HCT116 (cell line): Measurements from ENCODE around the gene TMEM184B. TPM values are rescaled to one million over a fixed set of nuclear protein-coding genes. Genes with fewer than 3 reads are reported as not detected.

Experiments used
- ATAC-seq: fragments of 200-7000 bp; cut with Tn5 transposase; 2 replicates; pipeline ENCODE4 v1.9.1; 2020; ENCODE audit warnings: mild to moderate bottlenecking, moderate library complexity
- BruUV-seq: library from RNA; stranded (reverse); fragments of 400-500 nt; replicated peaks from 2 replicates; lab custom pipeline; 2021; lab: Mats Ljungman, UMichigan
- CTCF ChIA-PET: fragments of 300-600 bp; sonication (Branson Sonifier 250); formaldehyde crosslinking; loops from one replicate; lab custom pipeline; 2021; ENCODE audit warnings: antibody characterized with exemption; lab: Charles Lee
- POLR2A ChIA-PET: fragments of 300-600, 350-600 bp; sonication (Branson Sonifier 250); formaldehyde crosslinking; loops from one replicate; lab custom pipeline; 2021; ENCODE audit warnings: antibody characterized with exemption; lab: Charles Lee
- RAD21 ChIA-PET, 2 experiments: fragments of 300-600 bp; sonication (Branson Sonifier 250); formaldehyde crosslinking; loops; one replicate each; lab custom pipeline; 2023; ENCODE audit warnings: low total read pairs in 2 of 2; ENCODE audit not compliant: uncharacterized antibody in 2 of 2, unreplicated experiment in 2 of 2, low non-redundant PET in 1 of 2; lab: Charles Lee
- DNase-seq: peaks from one replicate; pipeline ENCODE4 v3.0.0-alpha.2; 2010; ENCODE audit warnings: low read depth, low spot score
- H2AFZ ChIP-seq: fragments of 200-600 bp; shearing (Covaris generic), sonication (generic); 2 replicates; pipeline ENCODE4 v1.6.1; 2017; ENCODE audit warnings: low read depth, mixed run types, mixed read lengths, antibody characterized with exemption, low read length; ENCODE audit not compliant: poor library complexity, severe bottlenecking
- H3K27ac ChIP-seq: 2 replicates; pipeline ENCODE4 v1.5.1; 2012; ENCODE audit warnings: low read depth, low read length
- H3K27me3 ChIP-seq: fragments of 200-600 bp; sonication (generic); 2 replicates; pipeline ENCODE4 v1.6.1; 2016; ENCODE audit warnings: mixed run types, low read length, mixed read lengths; ENCODE audit not compliant: insufficient read depth
- H3K36me3 ChIP-seq, 2 experiments: fragments of 200-500 bp in 1 of 2; fragments of 200-600 bp in 1 of 2; sonication (Bioruptor generic) in 1 of 2; sonication (generic) in 1 of 2; 2 replicates each; pipeline versions ENCODE4 v1.5.1 to v1.6.1; 2014 to 2016; ENCODE audit warnings: low read length in 2 of 2, inconsistent platforms in 1 of 2, mixed read lengths in 1 of 2, mixed run types in 1 of 2; ENCODE audit not compliant: insufficient read depth in 2 of 2, control insufficient read depth in 1 of 2
- H3K4me1 ChIP-seq, 2 experiments: fragments of 200-600 bp in 1 of 2; sonication (generic) in 1 of 2; 2 replicates each; pipeline versions ENCODE4 v1.5.1 to v1.6.1; 2012 to 2017; ENCODE audit warnings: low read length in 2 of 2, inconsistent platforms in 1 of 2, mild to moderate bottlenecking in 1 of 2, mixed read lengths in 1 of 2, mixed run types in 1 of 2, moderate library complexity in 1 of 2; ENCODE audit not compliant: insufficient read depth in 2 of 2, control insufficient read depth in 1 of 2
- H3K4me2 ChIP-seq: fragments of 200-600 bp; sonication (generic); 2 replicates; pipeline ENCODE4 v1.6.1; 2017; ENCODE audit warnings: mixed run types, low read length, mixed read lengths
- H3K4me3 ChIP-seq, 2 experiments: fragments of 200-600 bp in 1 of 2; sonication (generic) in 1 of 2; replicated peaks in 1 of 2; 2 replicates each; pipeline ENCODE4 v1.5.1; 2011 to 2016; ENCODE audit warnings: low read length in 2 of 2, control low read depth in 1 of 2, low read depth in 1 of 2, mild to moderate bottlenecking in 1 of 2, mixed read lengths in 1 of 2, mixed run types in 1 of 2
- H3K79me2 ChIP-seq: fragments of 200-600 bp; sonication (generic); 2 replicates; pipeline ENCODE4 v1.6.1; 2017; ENCODE audit warnings: mild to moderate bottlenecking, mixed run types, low read length, moderate library complexity, mixed read lengths; ENCODE audit not compliant: insufficient read depth
- H3K9ac ChIP-seq: fragments of 200-600 bp; sonication (generic); 2 replicates; pipeline ENCODE4 v1.6.1; 2016; ENCODE audit warnings: low read length, mixed read lengths
- H3K9me2 ChIP-seq: fragments of 200-600 bp; sonication (generic), shearing (Covaris generic); 2 replicates; pipeline ENCODE4 v1.6.1; 2017; ENCODE audit warnings: mixed run types, mild to moderate bottlenecking, moderate library complexity; ENCODE audit not compliant: insufficient read depth
- H3K9me3 ChIP-seq, 2 experiments: fragments of 200-500 bp in 1 of 2; fragments of 200-600 bp in 1 of 2; sonication (Bioruptor generic) in 1 of 2; sonication (generic) in 1 of 2; 2 replicates each; pipeline ENCODE4 v1.6.1; 2014 to 2017; ENCODE audit warnings: low read length in 2 of 2, mixed read lengths in 2 of 2, inconsistent platforms in 1 of 2, low read depth in 1 of 2, mild to moderate bottlenecking in 1 of 2, mixed run types in 1 of 2, moderate library complexity in 1 of 2; ENCODE audit not compliant: control insufficient read depth in 1 of 2, insufficient read depth in 1 of 2
- H4K20me1 ChIP-seq: fragments of 200-600 bp; sonication (generic), shearing (Covaris generic); 2 replicates; pipeline ENCODE4 v1.6.1; 2017; ENCODE audit warnings: mixed run types, mild to moderate bottlenecking, moderate library complexity; ENCODE audit not compliant: insufficient read depth
- CBX3 ChIP-seq: IDR thresholded peaks from 2 replicates; pipeline ENCODE4 v1.6.1; 2012; ENCODE audit warnings: low read depth
- CEBPB ChIP-seq: IDR thresholded peaks from 2 replicates; pipeline ENCODE4 v1.6.1; 2012; ENCODE audit warnings: low read depth
- EGR1 ChIP-seq: IDR thresholded peaks from 2 replicates; pipeline ENCODE4 v1.6.1; 2012; ENCODE audit warnings: low read depth
- ELF1 ChIP-seq: IDR thresholded peaks from 2 replicates; pipeline ENCODE4 v1.6.1; 2012; ENCODE audit warnings: low read depth, borderline replicate concordance
- EZH2 ChIP-seq: fragments of 200-600 bp; sonication (generic); IDR thresholded peaks from 2 replicates; pipeline ENCODE4 v1.6.1; 2017; ENCODE audit warnings: antibody characterized with exemption, mixed run types
- EZH2phosphoT487 ChIP-seq: fragments of 200-600 bp; IDR thresholded peaks from 2 replicates; pipeline ENCODE4 v1.6.1; 2018; ENCODE audit warnings: antibody characterized with exemption, borderline replicate concordance
- JUND ChIP-seq: IDR thresholded peaks from 2 replicates; pipeline ENCODE4 v1.6.1; 2012
- SIN3A ChIP-seq: IDR thresholded peaks from 2 replicates; pipeline ENCODE4 v1.6.1; 2012; ENCODE audit warnings: low read depth
- SRF ChIP-seq: IDR thresholded peaks from 2 replicates; pipeline ENCODE4 v1.6.1; 2012; ENCODE audit warnings: low read depth
- TCF7L2 ChIP-seq: IDR thresholded peaks from 2 replicates; pipeline ENCODE4 v1.7.0; 2011; ENCODE audit warnings: borderline replicate concordance, inconsistent platforms; ENCODE audit not compliant: insufficient read depth, insufficient read length; ENCODE audit errors: extremely low read depth
- YY1 ChIP-seq: IDR thresholded peaks from 2 replicates; pipeline ENCODE4 v1.6.1; 2011; ENCODE audit warnings: low read length, low read depth, moderate library complexity, mild to moderate bottlenecking; ENCODE audit not compliant: insufficient replicate concordance; ENCODE audit errors: extremely low read depth
- ZFX ChIP-seq: fragments of 450-650 bp; IDR thresholded peaks from 2 replicates; pipeline ENCODE4 v1.6.1; 2017
- ZNF274 ChIP-seq: fragments of 200-500 bp; sonication (Bioruptor generic); IDR thresholded peaks from 2 replicates; pipeline ENCODE4 v1.6.1; 2014; ENCODE audit warnings: mild to moderate bottlenecking, low read depth, low read length, inconsistent platforms
- intact Hi-C: fragments of 100-400 bp; cut with micrococcal nuclease; formaldehyde crosslinking; loops from 2 replicates; pipeline ENCODE4 v1.10.0; 2022
- total RNA-seq: library from RNA; stranded (reverse); gene quantifications from one replicate; pipeline ENCODE4 v1.2.1, GENCODE V29; 2021; ENCODE audit not compliant: unreplicated experiment
- TF ChIP-seq, protein P1 (sequence below), 3 experiments: fragments of 200-600 bp in 1 of 3; sonication (generic) in 1 of 3; IDR thresholded peaks in 2 of 3; conservative IDR thresholded peaks in 1 of 3; 2 replicates each; pipeline ENCODE4 v1.5.1; 2012 to 2017; ENCODE audit warnings: low read depth in 2 of 3, low read length in 2 of 3, antibody characterized with exemption in 1 of 3, borderline replicate concordance in 1 of 3, control low read depth in 1 of 3, mild to moderate bottlenecking in 1 of 3, mixed read lengths in 1 of 3, mixed run types in 1 of 3, moderate library complexity in 1 of 3; ENCODE audit not compliant: insufficient read depth in 1 of 3
- TF ChIP-seq, protein P2 (sequence below): IDR thresholded peaks from 2 replicates; pipeline ENCODE4 v1.6.1; 2012; ENCODE audit warnings: low read depth
- TF ChIP-seq, protein P3 (sequence below): IDR thresholded peaks from 2 replicates; pipeline ENCODE4 v1.6.1; 2012
- TF ChIP-seq, protein P4 (sequence below): IDR thresholded peaks from 2 replicates; pipeline ENCODE4 v1.6.1; 2011; ENCODE audit warnings: mild to moderate bottlenecking, low read length, moderate library complexity; ENCODE audit not compliant: insufficient replicate concordance; ENCODE audit errors: extremely low read depth

Gene TMEM184B
- total RNA-seq, 1 experiment from 2014 or later: 66.0 TPM

DNA sequence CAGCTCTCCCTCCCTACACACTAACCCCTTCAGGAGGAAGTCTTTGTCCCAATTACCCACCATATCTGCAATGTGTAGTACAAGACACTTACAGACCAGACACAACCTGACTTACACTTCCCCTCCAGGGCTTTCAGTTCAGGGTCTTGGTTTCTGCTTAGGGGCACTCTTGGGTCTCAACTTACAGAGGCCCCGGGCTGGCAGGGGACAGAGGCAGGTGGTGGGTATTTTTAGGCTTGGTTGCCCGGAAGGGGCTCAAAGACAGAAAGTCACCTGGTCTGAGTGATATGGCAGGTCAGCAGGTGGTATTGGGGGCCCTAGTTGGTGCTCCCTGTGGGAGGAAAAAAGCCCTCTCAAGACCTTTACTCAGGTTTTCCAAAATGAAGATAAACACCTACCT, 3.4 kb upstream of the TMEM184B start:
- BruUV-seq: no TSS peak
- intact Hi-C loops: no loop called here

More for the DNA sequence above, 3.4 kb upstream of the TMEM184B start:
- Histone ChIP-seq H3K27me3 (no peaks in the 10 kb centered on the region), H3K9me3 (no peaks in the 10 kb centered on the region), H3K4me1 (peaks cover 7 to 28% of the 10 kb centered on the region in 2 experiments; a peak in 3 of 4 replicates), H3K36me3 (no peaks in the 10 kb centered on the region), H3K79me2 (peaks cover 15% of the 10 kb centered on the region), H4K20me1 (no peaks in the 10 kb centered on the region), H3K9me2 (no peaks in the 10 kb centered on the region), H3K9ac (no peak overlapping the region), H3K27ac (no peak overlapping the region), H2AFZ (no peak overlapping the region), H3K4me3 (no peak overlapping the region), H3K4me2 (no peak overlapping the region)
- CTCF ChIA-PET: no interaction called here
- RAD21 ChIA-PET: no interaction called here
- no peak for ATAC-seq
- no peak for TF ChIP-seq EZH2phosphoT487
- TF ChIP-seq ZFX: no peak
- no peak for TF ChIP-seq EGR1
- TF ChIP-seq YY1: no peak
- TF ChIP-seq SIN3A: no peak
- TF ChIP-seq ELF1: no peak
- TF ChIP-seq, protein P1, sequence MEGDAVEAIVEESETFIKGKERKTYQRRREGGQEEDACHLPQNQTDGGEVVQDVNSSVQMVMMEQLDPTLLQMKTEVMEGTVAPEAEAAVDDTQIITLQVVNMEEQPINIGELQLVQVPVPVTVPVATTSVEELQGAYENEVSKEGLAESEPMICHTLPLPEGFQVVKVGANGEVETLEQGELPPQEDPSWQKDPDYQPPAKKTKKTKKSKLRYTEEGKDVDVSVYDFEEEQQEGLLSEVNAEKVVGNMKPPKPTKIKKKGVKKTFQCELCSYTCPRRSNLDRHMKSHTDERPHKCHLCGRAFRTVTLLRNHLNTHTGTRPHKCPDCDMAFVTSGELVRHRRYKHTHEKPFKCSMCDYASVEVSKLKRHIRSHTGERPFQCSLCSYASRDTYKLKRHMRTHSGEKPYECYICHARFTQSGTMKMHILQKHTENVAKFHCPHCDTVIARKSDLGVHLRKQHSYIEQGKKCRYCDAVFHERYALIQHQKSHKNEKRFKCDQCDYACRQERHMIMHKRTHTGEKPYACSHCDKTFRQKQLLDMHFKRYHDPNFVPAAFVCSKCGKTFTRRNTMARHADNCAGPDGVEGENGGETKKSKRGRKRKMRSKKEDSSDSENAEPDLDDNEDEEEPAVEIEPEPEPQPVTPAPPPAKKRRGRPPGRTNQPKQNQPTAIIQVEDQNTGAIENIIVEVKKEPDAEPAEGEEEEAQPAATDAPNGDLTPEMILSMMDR (IDR thresholded peaks at IDR 0.05 in 2 of 3, conservative IDR thresholded peaks at IDR 0.05 in 1 of 3; ENCODE audit: borderline replicate concordance in 1 of 3, insufficient read depth in 1 of 3, low read depth in 2 of 3, low read length in 2 of 3): no peak
- TF ChIP-seq ZNF274: no peak
- no peak for TF ChIP-seq CEBPB
- TF ChIP-seq, protein P2, sequence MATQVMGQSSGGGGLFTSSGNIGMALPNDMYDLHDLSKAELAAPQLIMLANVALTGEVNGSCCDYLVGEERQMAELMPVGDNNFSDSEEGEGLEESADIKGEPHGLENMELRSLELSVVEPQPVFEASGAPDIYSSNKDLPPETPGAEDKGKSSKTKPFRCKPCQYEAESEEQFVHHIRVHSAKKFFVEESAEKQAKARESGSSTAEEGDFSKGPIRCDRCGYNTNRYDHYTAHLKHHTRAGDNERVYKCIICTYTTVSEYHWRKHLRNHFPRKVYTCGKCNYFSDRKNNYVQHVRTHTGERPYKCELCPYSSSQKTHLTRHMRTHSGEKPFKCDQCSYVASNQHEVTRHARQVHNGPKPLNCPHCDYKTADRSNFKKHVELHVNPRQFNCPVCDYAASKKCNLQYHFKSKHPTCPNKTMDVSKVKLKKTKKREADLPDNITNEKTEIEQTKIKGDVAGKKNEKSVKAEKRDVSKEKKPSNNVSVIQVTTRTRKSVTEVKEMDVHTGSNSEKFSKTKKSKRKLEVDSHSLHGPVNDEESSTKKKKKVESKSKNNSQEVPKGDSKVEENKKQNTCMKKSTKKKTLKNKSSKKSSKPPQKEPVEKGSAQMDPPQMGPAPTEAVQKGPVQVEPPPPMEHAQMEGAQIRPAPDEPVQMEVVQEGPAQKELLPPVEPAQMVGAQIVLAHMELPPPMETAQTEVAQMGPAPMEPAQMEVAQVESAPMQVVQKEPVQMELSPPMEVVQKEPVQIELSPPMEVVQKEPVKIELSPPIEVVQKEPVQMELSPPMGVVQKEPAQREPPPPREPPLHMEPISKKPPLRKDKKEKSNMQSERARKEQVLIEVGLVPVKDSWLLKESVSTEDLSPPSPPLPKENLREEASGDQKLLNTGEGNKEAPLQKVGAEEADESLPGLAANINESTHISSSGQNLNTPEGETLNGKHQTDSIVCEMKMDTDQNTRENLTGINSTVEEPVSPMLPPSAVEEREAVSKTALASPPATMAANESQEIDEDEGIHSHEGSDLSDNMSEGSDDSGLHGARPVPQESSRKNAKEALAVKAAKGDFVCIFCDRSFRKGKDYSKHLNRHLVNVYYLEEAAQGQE: no peak
- TF ChIP-seq, protein P3, sequence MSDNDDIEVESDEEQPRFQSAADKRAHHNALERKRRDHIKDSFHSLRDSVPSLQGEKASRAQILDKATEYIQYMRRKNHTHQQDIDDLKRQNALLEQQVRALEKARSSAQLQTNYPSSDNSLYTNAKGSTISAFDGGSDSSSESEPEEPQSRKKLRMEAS: no peak
- TF ChIP-seq, protein P4, sequence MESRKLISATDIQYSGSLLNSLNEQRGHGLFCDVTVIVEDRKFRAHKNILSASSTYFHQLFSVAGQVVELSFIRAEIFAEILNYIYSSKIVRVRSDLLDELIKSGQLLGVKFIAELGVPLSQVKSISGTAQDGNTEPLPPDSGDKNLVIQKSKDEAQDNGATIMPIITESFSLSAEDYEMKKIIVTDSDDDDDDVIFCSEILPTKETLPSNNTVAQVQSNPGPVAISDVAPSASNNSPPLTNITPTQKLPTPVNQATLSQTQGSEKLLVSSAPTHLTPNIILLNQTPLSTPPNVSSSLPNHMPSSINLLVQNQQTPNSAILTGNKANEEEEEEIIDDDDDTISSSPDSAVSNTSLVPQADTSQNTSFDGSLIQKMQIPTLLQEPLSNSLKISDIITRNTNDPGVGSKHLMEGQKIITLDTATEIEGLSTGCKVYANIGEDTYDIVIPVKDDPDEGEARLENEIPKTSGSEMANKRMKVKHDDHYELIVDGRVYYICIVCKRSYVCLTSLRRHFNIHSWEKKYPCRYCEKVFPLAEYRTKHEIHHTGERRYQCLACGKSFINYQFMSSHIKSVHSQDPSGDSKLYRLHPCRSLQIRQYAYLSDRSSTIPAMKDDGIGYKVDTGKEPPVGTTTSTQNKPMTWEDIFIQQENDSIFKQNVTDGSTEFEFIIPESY: no peak
- no peak for TF ChIP-seq JUND
- TF ChIP-seq SRF: no peak
- TF ChIP-seq TCF7L2: no peak
- no peak for TF ChIP-seq EZH2
- TF ChIP-seq CBX3: no peak
- no peak for DNase-seq
- POLR2A ChIA-PET: no interaction called here
